ENCODE measurements around the gene ABCB11.
"Not testable (repeated sequence)": the region's sequence is repeated elsewhere in the genome, so short reads cannot be mapped to it uniquely, and the experiment has no call there.

Gene ABCB11

GRCh38 chr2:169027234-169027633 is 3.9 kb downstream of the ABCB11 start:
- H3K4me3 Mint-ChIP-seq: no peak overlapping the region
- H3K27me3 Mint-ChIP-seq: no peaks in the 10 kb centered on the region
- H3K4me1 Mint-ChIP-seq (ENCODE audit: low read depth): peaks cover 7% of the 10 kb centered on the region
- H3K27ac Mint-ChIP-seq: no peak overlapping the region
- H3K9me3 Mint-ChIP-seq: no peaks in the 10 kb centered on the region
- H3K36me3 Mint-ChIP-seq (ENCODE audit: low read depth): no peaks in the 10 kb centered on the region

GRCh38 chr2:169026056-169026455 is 5.1 kb downstream of the ABCB11 start:
- no peak overlapping the region for H3K27ac Mint-ChIP-seq
- H3K4me3 Mint-ChIP-seq: no peak overlapping the region
- H3K27me3 Mint-ChIP-seq: no peaks in the 10 kb centered on the region
- no peaks in the 10 kb centered on the region for H3K36me3 Mint-ChIP-seq (ENCODE audit: low read depth)
- peaks cover 7% of the 10 kb centered on the region for H3K4me1 Mint-ChIP-seq (ENCODE audit: low read depth)
- H3K9me3 Mint-ChIP-seq: no peaks in the 10 kb centered on the region

- H3K4me1 Mint-ChIP-seq (ENCODE audit: low read depth): peaks cover 7% of the 10 kb centered on the region
Measured at GRCh38 chr2:169023161-169023560, 8.0 kb downstream of the ABCB11 start.

GRCh38 chr2:169018390-169018789 is 12.7 kb downstream of the ABCB11 start:
- H3K9me3 Mint-ChIP-seq: peaks cover 11% of the 10 kb centered on the region
- H3K27ac Mint-ChIP-seq: no peak overlapping the region
- H3K4me3 Mint-ChIP-seq: no peak overlapping the region
- H3K36me3 Mint-ChIP-seq (ENCODE audit: low read depth): no peaks in the 10 kb centered on the region
- H3K27me3 Mint-ChIP-seq: peaks cover 13% of the 10 kb centered on the region
- H3K4me1 Mint-ChIP-seq (ENCODE audit: low read depth): no peaks in the 10 kb centered on the region

More at GRCh38 chr2:169023161-169023560, 8.0 kb downstream of the ABCB11 start:
- no peaks in the 10 kb centered on the region for H3K36me3 Mint-ChIP-seq (ENCODE audit: low read depth)
- no peaks in the 10 kb centered on the region for H3K27me3 Mint-ChIP-seq
- H3K9me3 Mint-ChIP-seq: no peaks in the 10 kb centered on the region
- no peak overlapping the region for H3K27ac Mint-ChIP-seq
- no peak overlapping the region for H3K4me3 Mint-ChIP-seq

GRCh38 chr2:169015943-169016342 is 15.2 kb downstream of the ABCB11 start:
- Mint-ChIP-seq H3K4me1 (ENCODE audit: low read depth) (no peaks in the 10 kb centered on the region), H3K27me3 (peaks cover 13% of the 10 kb centered on the region), H3K27ac (no peak overlapping the region), H3K36me3 (ENCODE audit: low read depth) (no peaks in the 10 kb centered on the region), H3K4me3 (no peak overlapping the region), H3K9me3 (peaks cover 11% of the 10 kb centered on the region)

- Mint-ChIP-seq H3K4me3 (no peak overlapping the region), H3K4me1 (ENCODE audit: low read depth) (no peaks in the 10 kb centered on the region), H3K27me3 (peaks cover 16% of the 10 kb centered on the region), H3K27ac (no peak overlapping the region), H3K9me3 (peaks cover 11% of the 10 kb centered on the region), H3K36me3 (ENCODE audit: low read depth) (no peaks in the 10 kb centered on the region)
Measured at GRCh38 chr2:169014780-169015179, 16.3 kb downstream of the ABCB11 start.

GRCh38 chr2:169013628-169014026 is 17.5 kb downstream of the ABCB11 start:
- H3K4me3 Mint-ChIP-seq: no peak overlapping the region
- H3K4me1 Mint-ChIP-seq (ENCODE audit: low read depth): no peaks in the 10 kb centered on the region
- H3K27me3 Mint-ChIP-seq: peaks cover 16% of the 10 kb centered on the region
- no peaks in the 10 kb centered on the region for H3K36me3 Mint-ChIP-seq (ENCODE audit: low read depth)
- peaks cover 11% of the 10 kb centered on the region for H3K9me3 Mint-ChIP-seq
- H3K27ac Mint-ChIP-seq: no peak overlapping the region

GRCh38 chr2:169012812-169013627 is 18.1 kb downstream of the ABCB11 start:
- no peak overlapping the region for H3K27ac Mint-ChIP-seq
- no peaks in the 10 kb centered on the region for H3K4me1 Mint-ChIP-seq (ENCODE audit: low read depth)
- H3K27me3 Mint-ChIP-seq: peaks cover 16% of the 10 kb centered on the region
- no peaks in the 10 kb centered on the region for H3K36me3 Mint-ChIP-seq (ENCODE audit: low read depth)
- H3K4me3 Mint-ChIP-seq: no peak overlapping the region
- peaks cover 11% of the 10 kb centered on the region for H3K9me3 Mint-ChIP-seq

- H3K36me3 Mint-ChIP-seq (ENCODE audit: low read depth); H3K4me1 Mint-ChIP-seq (ENCODE audit: low read depth); H3K4me3 Mint-ChIP-seq; H3K27ac Mint-ChIP-seq: not testable (repeated sequence)
- H3K9me3 Mint-ChIP-seq: peaks cover 11% of the 10 kb centered on the region
- peaks cover 16% of the 10 kb centered on the region for H3K27me3 Mint-ChIP-seq
Measured at GRCh38 chr2:169012191-169012792, 18.8 kb downstream of the ABCB11 start.

GRCh38 chr2:169011698-169012097 is 19.4 kb downstream of the ABCB11 start:
- H3K9me3 Mint-ChIP-seq: peaks cover 11% of the 10 kb centered on the region
- H3K36me3 Mint-ChIP-seq (ENCODE audit: low read depth): no peaks in the 10 kb centered on the region
- no peak overlapping the region for H3K27ac Mint-ChIP-seq
- H3K27me3 Mint-ChIP-seq: peaks cover 16% of the 10 kb centered on the region
- peaks cover 6% of the 10 kb centered on the region for H3K4me1 Mint-ChIP-seq (ENCODE audit: low read depth)
- H3K4me3 Mint-ChIP-seq: no peak overlapping the region

GRCh38 chr2:169010633-169011460 is 20.3 kb downstream of the ABCB11 start:
- peaks cover 11% of the 10 kb centered on the region for H3K27me3 Mint-ChIP-seq
- H3K4me3 Mint-ChIP-seq: no peak overlapping the region
- peaks cover 6% of the 10 kb centered on the region for H3K4me1 Mint-ChIP-seq (ENCODE audit: low read depth)
- peaks cover 8% of the 10 kb centered on the region for H3K9me3 Mint-ChIP-seq
- no peak overlapping the region for H3K27ac Mint-ChIP-seq
- no peaks in the 10 kb centered on the region for H3K36me3 Mint-ChIP-seq (ENCODE audit: low read depth)

GRCh38 chr2:169009865-169010579 is 21.1 kb downstream of the ABCB11 start:
- Mint-ChIP-seq H3K36me3 (ENCODE audit: low read depth) (no peaks in the 10 kb centered on the region), H3K4me3 (no peak overlapping the region), H3K27ac (no peak overlapping the region), H3K9me3 (peaks cover 4% of the 10 kb centered on the region), H3K4me1 (ENCODE audit: low read depth) (peaks cover 6% of the 10 kb centered on the region), H3K27me3 (peaks cover 4% of the 10 kb centered on the region)

- H3K36me3 Mint-ChIP-seq (ENCODE audit: low read depth): no peaks in the 10 kb centered on the region
- H3K27me3 Mint-ChIP-seq: peaks cover 3% of the 10 kb centered on the region
- no peaks in the 10 kb centered on the region for H3K9me3 Mint-ChIP-seq
- no peak overlapping the region for H3K27ac Mint-ChIP-seq
- H3K4me1 Mint-ChIP-seq (ENCODE audit: low read depth): peaks cover 6% of the 10 kb centered on the region
- H3K4me3 Mint-ChIP-seq: no peak overlapping the region
Measured at GRCh38 chr2:169007941-169008340, 23.2 kb downstream of the ABCB11 start.

GRCh38 chr2:169007356-169007755 is 23.8 kb downstream of the ABCB11 start:
- H3K4me3 Mint-ChIP-seq: no peak overlapping the region
- H3K27me3 Mint-ChIP-seq: peaks cover 3% of the 10 kb centered on the region
- no peaks in the 10 kb centered on the region for H3K9me3 Mint-ChIP-seq
- peaks cover 6% of the 10 kb centered on the region for H3K4me1 Mint-ChIP-seq (ENCODE audit: low read depth)
- H3K36me3 Mint-ChIP-seq (ENCODE audit: low read depth): no peaks in the 10 kb centered on the region
- H3K27ac Mint-ChIP-seq: no peak overlapping the region
